ENCODE results near the gene PTPRN. TPM values are rescaled to one million over a fixed set of nuclear protein-coding genes. Genes with fewer than 3 reads are reported as not detected.

The PTPRN gene
- total and polyA plus RNA-seq, 2 of the 8 experiments (the other 6 are each of a cell fraction or from before 2014, with no cell fraction given), result 5.4 to 8.2 TPM

GRCh38 chr2:219289195-219289536, 20.0 kb downstream of the PTPRN start:
- H4K91ac ChIP-seq (replicated peaks; ENCODE audit: insufficient read length, low read length), result no peak overlapping the region
- DNase-seq (ENCODE audit: low read depth in 1 of 2, low spot score in 2 of 2) (no peak), FAIRE-seq (no peak)
- no peak overlapping the region for H3K56ac ChIP-seq (replicated peaks; ENCODE audit: insufficient read length, low read depth, low read length)
- H3K27me3 ChIP-seq (replicated peaks in 1 of 4; ENCODE audit: control insufficient read depth in 3 of 4, extremely low read depth in 1 of 4, insufficient read depth in 3 of 4, low read length in 3 of 4), result peaks cover 0 to 8% (median 3%) of the 10 kb centered on the region in 4 experiments; a peak in 3 of 7 replicates
- no peak overlapping the region for H3K4me3 ChIP-seq (ENCODE audit: extremely low read depth in 1 of 4, insufficient read depth in 2 of 4, low read depth in 3 of 4, low read length in 4 of 4)
- H3K4me1 ChIP-seq (replicated peaks in 1 of 4; ENCODE audit: control insufficient read depth in 3 of 4, insufficient read depth in 4 of 4, low read length in 3 of 4), result peaks cover 0 to 10% (median 7%) of the 10 kb centered on the region in 4 experiments; a peak in 6 of 7 replicates
- H3K14ac ChIP-seq (ENCODE audit: insufficient read length), result no peak overlapping the region
- H4K8ac ChIP-seq (ENCODE audit: extremely low read depth, insufficient read depth, low read length), result no peak overlapping the region
- H3K18ac ChIP-seq (ENCODE audit: extremely low read depth, low read length), result no peak overlapping the region
- no peak overlapping the region for H3K27ac ChIP-seq (ENCODE audit: low read depth, low read length)
- no peak overlapping the region for H4K5ac ChIP-seq (ENCODE audit: insufficient read length, low read depth, low read length)
- no peak overlapping the region for H3K23ac ChIP-seq (ENCODE audit: insufficient read length)
- no peaks in the 10 kb centered on the region for H3K79me2 ChIP-seq (ENCODE audit: control insufficient read depth in 1 of 2, insufficient read depth in 2 of 2, low read length in 2 of 2)
- no peaks in the 10 kb centered on the region for H3K79me1 ChIP-seq (ENCODE audit: low read depth, low read length)
- H3K23me2 ChIP-seq (ENCODE audit: low read depth, low read length), result peaks cover 1% of the 10 kb centered on the region; the same call in 1 of the 2 replicates
- H2BK120ac ChIP-seq (replicated peaks; ENCODE audit: low read depth, low read length), result no peak overlapping the region
- H4K20me1 ChIP-seq (replicated peaks in 1 of 2; ENCODE audit: control insufficient read depth in 1 of 2, insufficient read depth in 2 of 2, low read length in 2 of 2), result peaks cover 0 to 2% of the 10 kb centered on the region in 2 experiments
- H2AFZ ChIP-seq (ENCODE audit: low read length), result no peak overlapping the region
- H3K4ac ChIP-seq (replicated peaks; ENCODE audit: insufficient read length, low read depth, low read length), result no peak overlapping the region
- ChIA-PET CTCF (ENCODE audit: partially characterized antibody) (interaction anchor here (0.7 to 9.0 kb wide), 8 partner anchors 8 to 230 kb away, joined by 3 to 220 read pairs (median 4); partner anchors contain the start of genes DNAJB2, GLB1L, PTPRN and STK16), POLR2A (ENCODE audit: partially characterized antibody) (interaction anchor here (0.9 to 3.4 kb wide), 3 partner anchors 10 to 46 kb away, joined by 3 to 19 read pairs (median 3); no protein-coding TSS in a partner anchor)
- no peak overlapping the region for H3K9ac ChIP-seq (replicated peaks in 1 of 4; ENCODE audit: extremely low read depth in 1 of 4, low read depth in 3 of 4, low read length in 3 of 4)
- H3K4me2 ChIP-seq (ENCODE audit: insufficient read depth in 1 of 2, low read depth in 2 of 2, low read length in 2 of 2), result no peak overlapping the region
- no peaks in the 10 kb centered on the region; a peak in 1 of 8 replicates for H3K36me3 ChIP-seq (ENCODE audit: control insufficient read depth in 2 of 4, insufficient read depth in 4 of 4, low read length in 3 of 4)
- no peak overlapping the region for H2BK5ac ChIP-seq (ENCODE audit: low read depth, low read length)
- H2AK5ac ChIP-seq (ENCODE audit: low read depth, low read length), result no peak overlapping the region
- 93% methylated on average over 6 of the region's 6 CpGs; no CpG with 5 or more reads in 1 of the 2 experiments for whole genome bisulfite sequencing, 2 experiments (ENCODE audit: extremely low coverage in 1 of 2, insufficient coverage in 1 of 2, insufficient read length in 1 of 2, insufficient replicate concordance in 2 of 2, low coverage in 1 of 2, low lambda C conversion rate in 2 of 2, missing lambda C conversion rate in 1 of 2)
- H2BK15ac ChIP-seq (ENCODE audit: low read length), result no peak overlapping the region
- 0 out of 4 replicates have a peak, but pooled peaks cover 0 to 5% of the 10 kb centered on the region in 2 experiments for H3K9me3 ChIP-seq (ENCODE audit: insufficient read depth in 2 of 2, low read depth in 1 of 2, low read length in 1 of 2)
- no peak overlapping the region for H2BK20ac ChIP-seq (ENCODE audit: low read length)
- no peak overlapping the region for H2BK12ac ChIP-seq (ENCODE audit: low read depth, low read length)
- TF ChIP-seq POU5F1 (IDR thresholded peaks at IDR 0.05; ENCODE audit: low read depth, low read length) (no peak), PHF8 (conservative IDR thresholded peaks at IDR 0.05; ENCODE audit: low read depth, low read length) (no peak), TAF7 (optimal IDR thresholded peaks at IDR 0.05; ENCODE audit: borderline replicate concordance, low read depth, low read length) (no peak), SIX5 (IDR thresholded peaks at IDR 0.05; ENCODE audit: low read depth, low read length) (no peak), RBBP5 (IDR thresholded peaks at IDR 0.05; ENCODE audit: borderline replicate concordance, low read depth, low read length) (no peak), SP2 (IDR thresholded peaks at IDR 0.05; ENCODE audit: low read length) (no peak), HDAC2 (IDR thresholded peaks at IDR 0.05; ENCODE audit: borderline replicate concordance in 1 of 2, low read depth in 2 of 2, low read length in 2 of 2) (no peak), SIRT6 (IDR thresholded peaks at IDR 0.05; ENCODE audit: low read length) (no peak), EGR1 (IDR thresholded peaks at IDR 0.05; ENCODE audit: borderline replicate concordance, low read depth, low read length) (no peak)
